Astrocyte (in vitro differentiated cells and primary cell): ENCODE data around the gene SLC25A41.
A peak's percentile ranks its signal among the peaks of the same experiment; 100 is the strongest.

ENCODE experiments used
- EZH2 ChIP-seq: IDR thresholded peaks from 2 replicates; pipeline ENCODE4 v1.6.1; 2012; ENCODE audit warnings: mild to moderate bottlenecking, low read length, inconsistent platforms; ENCODE audit not compliant: insufficient read depth
- TF ChIP-seq, protein P1 (sequence below): IDR thresholded peaks from 2 replicates; pipeline ENCODE4 v1.5.1; 2011; ENCODE audit warnings: low read depth, mild to moderate bottlenecking, inconsistent platforms, low read length, moderate library complexity; ENCODE audit not compliant: insufficient read depth

DNA sequence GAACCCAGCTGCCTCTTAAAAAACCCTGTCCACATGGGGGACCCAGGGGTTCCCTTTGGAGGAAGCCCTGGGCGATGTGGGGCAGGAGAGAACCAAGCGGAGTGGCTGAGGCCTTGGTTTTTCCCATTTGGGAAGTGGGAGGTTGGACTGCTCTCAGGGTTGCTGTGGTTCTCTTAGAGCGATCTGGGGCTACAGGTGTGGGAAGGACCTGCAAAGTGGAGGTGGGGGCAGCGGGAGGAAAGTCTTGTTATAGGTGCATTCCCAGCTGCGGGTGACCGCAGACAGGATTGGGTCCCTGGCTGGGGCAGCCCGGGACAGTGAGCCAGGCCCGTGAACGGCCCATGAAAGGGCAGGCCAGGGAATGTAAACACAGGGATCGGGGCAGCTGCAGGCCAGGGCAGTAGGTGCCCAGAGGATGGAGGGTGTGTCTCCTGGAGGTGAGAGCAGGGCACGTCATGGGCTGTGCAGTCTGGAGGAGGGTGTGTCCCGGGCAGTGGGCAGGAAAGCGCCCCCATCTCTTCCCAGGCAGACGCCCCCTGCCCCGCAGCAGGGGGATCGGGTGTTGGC, 25.2 kb upstream of the SLC25A41 start:
- TF ChIP-seq, protein P1, sequence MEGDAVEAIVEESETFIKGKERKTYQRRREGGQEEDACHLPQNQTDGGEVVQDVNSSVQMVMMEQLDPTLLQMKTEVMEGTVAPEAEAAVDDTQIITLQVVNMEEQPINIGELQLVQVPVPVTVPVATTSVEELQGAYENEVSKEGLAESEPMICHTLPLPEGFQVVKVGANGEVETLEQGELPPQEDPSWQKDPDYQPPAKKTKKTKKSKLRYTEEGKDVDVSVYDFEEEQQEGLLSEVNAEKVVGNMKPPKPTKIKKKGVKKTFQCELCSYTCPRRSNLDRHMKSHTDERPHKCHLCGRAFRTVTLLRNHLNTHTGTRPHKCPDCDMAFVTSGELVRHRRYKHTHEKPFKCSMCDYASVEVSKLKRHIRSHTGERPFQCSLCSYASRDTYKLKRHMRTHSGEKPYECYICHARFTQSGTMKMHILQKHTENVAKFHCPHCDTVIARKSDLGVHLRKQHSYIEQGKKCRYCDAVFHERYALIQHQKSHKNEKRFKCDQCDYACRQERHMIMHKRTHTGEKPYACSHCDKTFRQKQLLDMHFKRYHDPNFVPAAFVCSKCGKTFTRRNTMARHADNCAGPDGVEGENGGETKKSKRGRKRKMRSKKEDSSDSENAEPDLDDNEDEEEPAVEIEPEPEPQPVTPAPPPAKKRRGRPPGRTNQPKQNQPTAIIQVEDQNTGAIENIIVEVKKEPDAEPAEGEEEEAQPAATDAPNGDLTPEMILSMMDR = no peak
- peak; percentile 37 for TF ChIP-seq EZH2
